Muscle layer of colon (tissue), 2 donors: ENCODE measurements around the gene KRT28.

ENCODE experiments used
- H3K27ac ChIP-seq: one replicate; pipeline ENCODE4 v1.7.0; 2013; ENCODE audit warnings: low read depth, mild to moderate bottlenecking, low read length, moderate library complexity
- H3K27me3 ChIP-seq, 2 donors: one replicate each; pipeline ENCODE4 v1.7.0; 2013; ENCODE audit warnings: low read length in 2 of 2, mild to moderate bottlenecking in 2 of 2; ENCODE audit not compliant: insufficient read depth in 2 of 2, control insufficient read depth in 1 of 2
- H3K36me3 ChIP-seq: one replicate; pipeline ENCODE4 v1.7.0; 2013; ENCODE audit warnings: mild to moderate bottlenecking, low read length; ENCODE audit not compliant: insufficient read depth
- H3K4me1 ChIP-seq: one replicate; pipeline ENCODE4 v1.7.0; 2013; ENCODE audit warnings: mild to moderate bottlenecking, low read length; ENCODE audit not compliant: insufficient read depth
- H3K4me3 ChIP-seq, 2 donors: one replicate each; pipeline ENCODE4 v1.7.0; 2013; ENCODE audit warnings: low read length in 2 of 2, low read depth in 1 of 2, mild to moderate bottlenecking in 1 of 2, moderate library complexity in 1 of 2
- H3K9ac ChIP-seq: one replicate; pipeline ENCODE4 v1.7.0; 2013; ENCODE audit warnings: low read length
- H3K9me3 ChIP-seq: one replicate; pipeline ENCODE4 v1.7.0; 2013; ENCODE audit warnings: mild to moderate bottlenecking, low read length
- donor health status: abdominal sarcoma.
- donor health status: Adenocarcinoma of cecum.

The KRT28 gene

GRCh38 chr17:40799859-40800258, at the start of gene KRT28:
Gene KRT28, minus strand, starts transcription at chr17:40799959. Its CDS starts 66 bp downstream, at chr17:40799893.
- H3K4me1 ChIP-seq = no peaks in the 10 kb centered on the region
- H3K9ac ChIP-seq = no peak within 1 kb of the TSS
- no peaks in the 10 kb centered on the region for H3K9me3 ChIP-seq
- H3K4me3 ChIP-seq = no peak within 1 kb of the TSS
- no peak within 1 kb of the TSS for H3K27ac ChIP-seq
- no peaks in the 10 kb centered on the region for H3K36me3 ChIP-seq
- peaks cover 4 to 11% of the 10 kb centered on the region in 2 donors for H3K27me3 ChIP-seq

GRCh38 chr17:40848583-40849235, 49.0 kb upstream of the KRT28 start:
- no peaks in the 10 kb centered on the region for H3K4me1 ChIP-seq
- H3K36me3 ChIP-seq = no peaks in the 10 kb centered on the region
- H3K27me3 ChIP-seq = no peaks in the 10 kb centered on the region
- H3K4me3 ChIP-seq = no peak overlapping the region
- no peak overlapping the region for H3K27ac ChIP-seq
- H3K9ac ChIP-seq = no peak overlapping the region
- H3K9me3 ChIP-seq = no peaks in the 10 kb centered on the region

GRCh38 chr17:40846515-40847144, 46.9 kb upstream of the KRT28 start:
- Histone ChIP-seq H3K4me1 (no peaks in the 10 kb centered on the region), H3K27me3 (no peaks in the 10 kb centered on the region), H3K9me3 (no peaks in the 10 kb centered on the region), H3K9ac (no peak overlapping the region), H3K27ac (no peak overlapping the region), H3K4me3 (no peak overlapping the region), H3K36me3 (no peaks in the 10 kb centered on the region)

GRCh38 chr17:40844671-40845107, 44.9 kb upstream of the KRT28 start:
- no peak overlapping the region for H3K4me3 ChIP-seq
- no peak overlapping the region for H3K27ac ChIP-seq
- H3K9ac ChIP-seq = no peak overlapping the region
- H3K4me1 ChIP-seq = no peaks in the 10 kb centered on the region
- no peaks in the 10 kb centered on the region for H3K27me3 ChIP-seq
- H3K36me3 ChIP-seq = no peaks in the 10 kb centered on the region
- H3K9me3 ChIP-seq = no peaks in the 10 kb centered on the region

- Histone ChIP-seq H3K27me3 (no peaks in the 10 kb centered on the region), H3K9ac (no peak overlapping the region), H3K4me1 (no peaks in the 10 kb centered on the region), H3K4me3 (no peak overlapping the region), H3K27ac (no peak overlapping the region), H3K9me3 (no peaks in the 10 kb centered on the region), H3K36me3 (no peaks in the 10 kb centered on the region)
Observed at GRCh38 chr17:40843242-40843641, 43.5 kb upstream of the KRT28 start.

- Histone ChIP-seq H3K9ac (no peak overlapping the region), H3K4me1 (no peaks in the 10 kb centered on the region), H3K27me3 (no peaks in the 10 kb centered on the region), H3K4me3 (no peak overlapping the region), H3K36me3 (peaks cover 5% of the 10 kb centered on the region), H3K9me3 (no peaks in the 10 kb centered on the region), H3K27ac (no peak overlapping the region)
Observed at GRCh38 chr17:40841246-40841645, 41.5 kb upstream of the KRT28 start.

- no peak overlapping the region for H3K4me3 ChIP-seq
- no peaks in the 10 kb centered on the region for H3K9me3 ChIP-seq
- no peaks in the 10 kb centered on the region for H3K4me1 ChIP-seq
- peaks cover 19% of the 10 kb centered on the region for H3K36me3 ChIP-seq
- no peak overlapping the region for H3K9ac ChIP-seq
- no peak overlapping the region for H3K27ac ChIP-seq
- H3K27me3 ChIP-seq = no peaks in the 10 kb centered on the region
Observed at GRCh38 chr17:40839194-40839593, 39.4 kb upstream of the KRT28 start.

GRCh38 chr17:40836020-40836419, 36.3 kb upstream of the KRT28 start:
- Histone ChIP-seq H3K4me1 (no peaks in the 10 kb centered on the region), H3K36me3 (peaks cover 19% of the 10 kb centered on the region), H3K9me3 (no peaks in the 10 kb centered on the region), H3K9ac (no peak overlapping the region), H3K4me3 (no peak overlapping the region), H3K27me3 (no peaks in the 10 kb centered on the region), H3K27ac (no peak overlapping the region)

- Histone ChIP-seq H3K36me3 (peaks cover 19% of the 10 kb centered on the region), H3K9ac (no peak overlapping the region), H3K27ac (no peak overlapping the region), H3K4me1 (no peaks in the 10 kb centered on the region), H3K27me3 (no peaks in the 10 kb centered on the region), H3K9me3 (no peaks in the 10 kb centered on the region), H3K4me3 (no peak overlapping the region)
Observed at GRCh38 chr17:40833882-40834281, 34.1 kb upstream of the KRT28 start.

GRCh38 chr17:40832840-40833239, 33.1 kb upstream of the KRT28 start:
- Histone ChIP-seq H3K9ac (no peak overlapping the region), H3K9me3 (no peaks in the 10 kb centered on the region), H3K36me3 (peaks cover 19% of the 10 kb centered on the region), H3K4me3 (no peak overlapping the region), H3K27ac (no peak overlapping the region), H3K27me3 (no peaks in the 10 kb centered on the region), H3K4me1 (no peaks in the 10 kb centered on the region)

GRCh38 chr17:40830085-40830776, 30.5 kb upstream of the KRT28 start:
- H3K9me3 ChIP-seq = no peaks in the 10 kb centered on the region
- H3K27ac ChIP-seq = no peak overlapping the region
- peaks cover 8% of the 10 kb centered on the region for H3K36me3 ChIP-seq
- H3K4me1 ChIP-seq = no peaks in the 10 kb centered on the region
- H3K27me3 ChIP-seq = no peaks in the 10 kb centered on the region
- no peak overlapping the region for H3K9ac ChIP-seq
- H3K4me3 ChIP-seq = no peak overlapping the region
